Kidney (tissue), 14 donors: ENCODE data around the gene KNDC1. TPM values are rescaled to one million over a fixed set of nuclear protein-coding genes. Genes with fewer than 3 reads are reported as not detected.

ENCODE experiments used
- DNase-seq, 5 donors: peaks; one replicate each; pipeline ENCODE4 v3.0.0-alpha.2; 2013 to 2020
- FAIRE-seq: peaks from 2 replicates; lab custom pipeline; 2012; peaks lifted over from hg19 to GRCh38; lab: Jason Lieb, UNC
- H3K27ac ChIP-seq, 2 donors: one replicate each; pipeline ENCODE4 v1.7.0; 2013; ENCODE audit warnings: low read depth in 2 of 2, low read length in 2 of 2, inconsistent platforms in 1 of 2
- H3K27me3 ChIP-seq: one replicate; pipeline ENCODE4 v1.7.1; 2013; ENCODE audit warnings: low read length, inconsistent platforms; ENCODE audit not compliant: control insufficient read depth, insufficient read depth
- H3K36me3 ChIP-seq, 3 donors: one replicate each; pipeline versions ENCODE4 v1.7.0 to v1.7.1; 2013; ENCODE audit warnings: low read length in 3 of 3, control low read depth in 1 of 3, inconsistent platforms in 1 of 3; ENCODE audit not compliant: insufficient read depth in 3 of 3, control insufficient read depth in 2 of 3
- H3K4me1 ChIP-seq, 3 donors: one replicate each; pipeline versions ENCODE4 v1.7.0 to v1.7.1; 2013; ENCODE audit warnings: low read length in 3 of 3, inconsistent platforms in 1 of 3, low read depth in 1 of 3; ENCODE audit not compliant: control insufficient read depth in 2 of 3, insufficient read depth in 2 of 3
- H3K4me3 ChIP-seq, 3 donors: one replicate each; pipeline versions ENCODE4 v1.7.0 to v1.8.1; 2013; ENCODE audit warnings: low read length in 3 of 3, control low read depth in 1 of 3, inconsistent platforms in 1 of 3
- H3K9ac ChIP-seq, 3 donors: one replicate each; pipeline versions ENCODE4 v1.7.0 to v1.7.1; 2013; ENCODE audit warnings: low read length in 3 of 3, control low read depth in 1 of 3, inconsistent platforms in 1 of 3
- H3K9me3 ChIP-seq, 3 donors: one replicate each; pipeline versions ENCODE4 v1.7.0 to v1.7.1; 2013; ENCODE audit warnings: low read length in 3 of 3, control low read depth in 1 of 3, inconsistent platforms in 1 of 3; ENCODE audit not compliant: control insufficient read depth in 2 of 3, insufficient read depth in 1 of 3
- CTCF ChIP-seq: IDR thresholded peaks from 3 replicates; pipeline ENCODE4 v1.5.1; 2012; ENCODE audit warnings: mild to moderate bottlenecking, moderate library complexity, borderline replicate concordance; ENCODE audit not compliant: insufficient read depth; ENCODE audit errors: extremely low read depth
- intact Hi-C: fragments of 100-400 bp; cut with DNase I; formaldehyde crosslinking; loops from one replicate; pipeline ENCODE4 v1.11.1; 2022
- polyA plus RNA-seq: library from polyadenylated mRNA; stranded (reverse); fragments of 350-450 nt; fragmentation: Illumina TruSeq; extraction: RNeasy Lipid Tissue Mini Kit (QIAGEN cat#74804); gene quantifications from one replicate; pipeline ENCODE4 v1.2.3, GENCODE V29; 2014; ENCODE audit warnings: low read depth, low replicate concordance; ENCODE audit not compliant: insufficient read depth
- total RNA-seq: library from RNA; stranded (reverse); fragmentation: NEBNext Ultra II Directional; extraction: Animal tissue kit (Norgen Biotek cat#: 25700); gene quantifications from one replicate; pipeline ENCODE4 v1.2.1, GENCODE V29; 2021
- donor health status: control.
- donor health status: control.
- donor health status: control.
- donor health status: control.
- donor health status: control.
- donor health status: DM: yes; HTN: yes; CAD: no.
- donor health status: Normal renal cell carcinoma (clear cell type).

KNDC1 gene
- total and polyA plus RNA-seq, 2 donors from 2014 or later, result 0.43 to 8.7 TPM

- no peak overlapping the region for H3K27ac ChIP-seq
- intact Hi-C loops, result no loop called here
- H3K4me3 ChIP-seq, result no peak overlapping the region
- TF ChIP-seq CTCF, result no peak
- no peaks in the 10 kb centered on the region for H3K36me3 ChIP-seq
- H3K4me1 ChIP-seq, result no peaks in the 10 kb centered on the region
- FAIRE-seq, result no peak
- no peak for DNase-seq
- no peaks in the 10 kb centered on the region for H3K27me3 ChIP-seq
- H3K9me3 ChIP-seq, result no peaks in the 10 kb centered on the region
- H3K9ac ChIP-seq, result no peak overlapping the region
Measured at GRCh38 chr10:133168617-133169031, 8.6 kb downstream of the KNDC1 start.

DNA sequence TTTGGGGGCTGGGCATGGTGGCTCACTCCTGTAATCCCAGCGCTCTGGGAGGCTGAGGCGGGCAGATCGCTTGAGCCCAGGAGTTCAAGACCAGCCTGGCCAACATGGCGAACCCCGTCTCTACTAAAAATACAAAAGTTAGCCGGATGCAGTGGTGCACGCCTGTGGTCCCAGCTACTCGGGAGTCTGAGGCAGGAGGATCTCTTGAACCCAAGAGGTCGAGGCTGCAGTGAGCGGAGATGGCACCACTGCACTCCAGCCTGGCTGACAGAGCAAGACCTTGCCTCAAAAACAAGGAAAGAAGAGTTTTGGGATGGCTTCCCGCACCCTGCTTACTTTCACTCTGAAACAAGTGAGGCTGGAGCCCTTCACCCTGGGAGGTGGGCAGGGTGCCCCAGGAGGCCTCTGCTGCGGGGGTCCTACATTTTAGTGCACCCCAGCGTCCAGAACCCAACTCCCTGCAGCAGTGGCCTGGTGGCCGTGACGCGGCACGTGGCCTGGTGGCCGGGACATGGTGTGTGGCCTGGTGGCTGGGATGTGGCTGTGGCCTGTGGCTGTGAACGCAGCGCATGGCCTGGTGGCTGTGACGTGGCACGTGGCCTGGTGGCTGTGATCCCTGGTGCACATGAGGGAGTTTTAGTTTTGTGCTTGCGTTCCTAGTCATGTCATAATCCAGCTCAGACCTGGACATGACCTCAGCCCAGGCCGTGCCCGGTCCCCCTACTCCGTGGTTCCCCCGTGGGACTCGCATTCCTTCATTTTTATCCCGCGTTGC lies 9.3 kb downstream of the KNDC1 start:
- H3K9ac ChIP-seq, result no peak overlapping the region
- H3K9me3 ChIP-seq, result no peaks in the 10 kb centered on the region
- H3K27ac ChIP-seq, result no peak overlapping the region
- H3K4me3 ChIP-seq, result no peak overlapping the region
- DNase-seq (no peak), FAIRE-seq (no peak)
- H3K4me1 ChIP-seq, result no peaks in the 10 kb centered on the region
- intact Hi-C loops, result no loop called here
- H3K36me3 ChIP-seq, result no peaks in the 10 kb centered on the region
- TF ChIP-seq CTCF, result no peak
- H3K27me3 ChIP-seq, result no peaks in the 10 kb centered on the region

DNA sequence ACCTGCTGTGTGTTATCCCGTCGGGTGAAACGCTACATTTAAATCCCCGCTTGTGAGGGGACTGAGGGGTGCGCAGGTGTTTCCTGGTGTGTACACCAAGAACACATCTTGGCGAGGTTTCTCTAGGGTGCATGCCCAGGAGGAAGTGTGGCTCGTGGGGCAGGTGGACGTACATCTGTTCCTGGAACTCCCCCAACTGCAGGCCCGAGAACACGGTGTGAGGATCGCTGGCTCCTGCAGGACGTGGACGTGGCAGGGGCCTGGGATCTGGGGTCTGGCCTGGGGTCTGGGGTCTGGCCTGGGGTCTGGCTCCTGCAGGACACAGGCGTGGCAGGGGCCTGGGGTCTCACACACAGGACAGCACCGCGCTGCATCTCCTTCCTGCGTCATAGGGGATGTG lies 10.1 kb downstream of the KNDC1 start:
- DNase-seq (peak in 1 of 5 donors; percentile 48), FAIRE-seq (no peak)
- no peaks in the 10 kb centered on the region for H3K36me3 ChIP-seq
- no peaks in the 10 kb centered on the region for H3K9me3 ChIP-seq
- intact Hi-C loops, result no loop called here
- no peak overlapping the region for H3K9ac ChIP-seq
- no peaks in the 10 kb centered on the region for H3K27me3 ChIP-seq
- H3K4me1 ChIP-seq, result no peaks in the 10 kb centered on the region
- H3K4me3 ChIP-seq, result no peak overlapping the region
- no peak for TF ChIP-seq CTCF
- H3K27ac ChIP-seq, result no peak overlapping the region
